Stimulated activated CD8-positive, alpha-beta memory T cell treated with anti-CD3 and anti-CD28 coated beads, Interleukin-7, amount 100 ng/mL, for 4 hours (primary cell): ENCODE results near the gene ADGRB3.
"Not testable (repeated sequence)": the region's sequence is repeated elsewhere in the genome, so short reads cannot be mapped to it uniquely, and the experiment has no call there.

Experiments used
- DNase-seq, 2 donors: peaks; one replicate each; pipeline ENCODE4 v3.0.0-alpha.2; 2020; ENCODE audit warnings: low read depth in 2 of 2

Gene ADGRB3

DNA sequence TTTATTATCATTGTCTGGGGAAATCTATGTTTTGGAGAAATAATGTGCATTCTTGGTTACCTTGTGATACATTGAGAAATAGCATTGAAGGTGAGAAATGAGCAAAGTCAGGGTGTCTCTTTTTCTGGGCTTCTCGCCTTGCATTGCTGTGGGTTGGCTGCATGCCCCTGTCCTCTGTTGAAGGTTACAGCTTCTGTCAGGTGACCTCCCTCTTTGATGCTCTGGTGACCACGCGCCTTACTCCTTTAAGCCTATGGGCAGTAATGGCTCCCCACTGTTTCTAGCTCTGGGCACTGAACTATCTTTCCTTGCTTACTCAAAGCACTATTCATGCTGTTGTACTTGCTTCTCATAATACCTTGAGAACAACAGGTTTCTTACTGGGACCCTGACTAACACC is 14.6 kb downstream of the ADGRB3 start:
- no peak for DNase-seq

DNA sequence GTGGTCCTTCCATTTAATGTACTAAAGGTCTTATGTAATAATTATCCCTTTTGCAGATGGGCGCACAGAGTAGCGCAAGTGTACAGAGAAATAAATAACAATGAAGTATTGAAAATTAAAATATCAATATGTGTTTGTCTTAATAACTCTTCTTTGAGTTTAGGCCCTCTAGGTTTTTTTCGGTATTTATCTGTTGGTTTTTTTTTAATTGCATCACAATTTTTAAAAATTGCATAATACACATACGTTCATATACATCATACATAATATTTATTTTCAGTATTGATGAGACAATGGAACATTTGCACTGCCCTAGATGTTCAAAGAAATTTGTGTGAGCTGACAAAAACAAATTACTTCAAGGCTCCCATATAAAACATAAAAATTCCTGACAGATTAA is 15.1 kb downstream of the ADGRB3 start:
- no peak for DNase-seq

DNA sequence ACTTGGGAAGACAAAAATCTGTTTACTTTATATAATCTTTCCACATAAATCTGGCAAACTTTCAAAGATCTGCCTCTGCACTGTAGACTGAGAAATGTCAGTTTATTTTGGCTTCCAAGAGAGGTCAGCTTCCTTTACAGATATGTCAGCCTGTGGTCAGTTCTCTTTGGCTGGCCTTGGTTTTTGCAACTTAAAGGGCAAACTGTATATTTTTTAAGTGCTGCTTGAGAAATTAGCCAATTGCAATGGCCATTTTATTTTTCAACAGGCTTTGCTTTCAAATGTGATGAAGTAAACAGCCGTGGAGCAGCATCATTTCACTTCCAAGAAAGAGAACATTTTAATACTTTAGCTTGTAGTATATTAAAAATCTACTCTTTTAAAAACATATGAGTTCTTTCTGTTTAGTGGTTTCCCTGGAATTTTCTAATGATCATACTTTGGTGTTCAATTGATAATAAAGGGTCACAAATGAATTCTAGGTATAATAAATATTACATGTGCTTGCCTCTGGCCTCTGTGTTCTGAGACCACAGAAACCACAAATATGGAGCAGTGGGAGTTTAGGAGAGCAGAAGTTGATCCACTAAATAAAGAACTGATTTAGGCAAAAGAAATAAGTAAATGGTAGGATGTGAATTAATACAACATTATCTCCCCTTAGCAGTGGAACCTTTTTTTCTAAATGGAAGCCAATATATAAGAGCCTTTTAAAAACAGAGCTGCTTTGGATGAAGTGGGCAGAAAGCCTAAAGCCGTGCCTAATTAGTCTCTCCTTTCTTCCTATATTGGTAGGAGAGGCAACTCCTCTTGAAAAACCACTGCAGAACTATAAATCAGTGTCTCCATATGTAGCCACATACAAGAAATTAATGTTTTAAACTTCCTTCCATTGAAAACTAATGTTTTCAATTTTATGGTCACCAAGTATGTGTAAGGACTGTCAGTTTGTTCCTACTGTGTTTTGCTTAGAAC is 16.2 kb downstream of the ADGRB3 start:
- DNase-seq: no peak

DNA sequence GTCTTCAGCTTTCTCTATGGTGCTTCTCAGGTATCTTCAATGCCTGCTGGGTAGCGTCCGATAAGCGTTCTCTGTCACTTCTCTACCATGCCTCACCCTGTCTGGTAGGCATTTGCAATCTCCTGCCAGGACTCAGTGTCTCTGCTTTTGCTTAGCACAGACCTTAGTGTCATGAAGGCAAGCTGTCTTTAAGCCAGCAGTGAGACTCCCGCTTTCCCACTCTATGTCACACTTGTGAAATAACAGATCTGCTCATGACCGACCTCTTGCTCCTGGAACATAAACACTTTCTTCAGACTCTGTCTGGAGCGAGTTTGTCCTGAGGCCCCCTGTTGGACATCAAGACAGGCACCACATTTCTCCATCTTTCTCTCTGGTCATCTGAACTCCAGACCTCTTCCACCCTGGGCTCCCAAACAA is 17.0 kb downstream of the ADGRB3 start:
- no peak for DNase-seq

DNA sequence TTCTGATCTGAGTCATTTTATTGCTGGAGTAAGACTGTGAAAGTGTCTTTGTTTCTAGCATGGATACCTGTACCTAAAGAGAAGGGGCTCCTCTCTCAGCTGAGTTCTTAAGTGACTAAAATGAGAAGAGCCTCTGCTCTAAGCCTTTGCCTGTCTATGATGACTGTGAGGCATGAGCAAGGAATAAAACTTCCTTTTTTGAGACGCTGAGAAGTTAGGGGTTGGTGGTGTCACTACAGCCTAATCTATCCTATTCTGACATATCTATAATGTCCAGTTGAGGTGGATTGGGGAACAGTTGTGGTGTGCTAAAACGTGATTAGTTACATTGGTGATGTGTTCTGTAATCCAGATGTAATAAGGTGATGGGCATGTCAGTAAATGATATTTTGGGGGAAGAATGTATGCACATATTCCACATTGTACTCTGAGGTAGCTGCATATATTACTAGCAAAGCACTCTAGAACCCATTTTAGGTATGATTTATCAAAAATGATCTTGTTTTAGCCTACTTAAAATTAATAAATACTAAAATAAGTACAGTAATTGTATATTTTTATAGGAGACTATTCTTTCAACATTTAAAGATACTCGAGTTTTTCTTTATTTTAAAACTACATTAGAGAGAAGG is 18.1 kb downstream of the ADGRB3 start:
- DNase-seq: no peak

DNA sequence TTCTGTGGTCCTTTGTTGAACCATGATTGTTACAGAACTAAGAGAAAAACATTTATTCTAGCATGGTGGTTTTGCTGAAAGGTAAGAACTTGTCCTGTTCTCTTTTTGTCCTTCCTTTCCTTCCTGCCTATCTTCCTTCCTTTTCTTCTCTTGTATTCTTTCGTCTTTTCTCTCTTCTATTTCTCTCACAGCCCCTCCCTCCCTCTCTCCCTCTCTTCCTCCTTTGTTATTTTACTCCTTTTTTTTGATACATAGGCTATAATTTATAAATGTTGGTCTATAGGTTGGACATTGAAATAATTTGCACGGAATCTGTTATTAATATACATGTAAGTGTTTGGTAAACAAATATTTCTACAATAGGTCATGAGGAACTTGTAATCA is 18.6 kb downstream of the ADGRB3 start:
- no peak for DNase-seq

DNA sequence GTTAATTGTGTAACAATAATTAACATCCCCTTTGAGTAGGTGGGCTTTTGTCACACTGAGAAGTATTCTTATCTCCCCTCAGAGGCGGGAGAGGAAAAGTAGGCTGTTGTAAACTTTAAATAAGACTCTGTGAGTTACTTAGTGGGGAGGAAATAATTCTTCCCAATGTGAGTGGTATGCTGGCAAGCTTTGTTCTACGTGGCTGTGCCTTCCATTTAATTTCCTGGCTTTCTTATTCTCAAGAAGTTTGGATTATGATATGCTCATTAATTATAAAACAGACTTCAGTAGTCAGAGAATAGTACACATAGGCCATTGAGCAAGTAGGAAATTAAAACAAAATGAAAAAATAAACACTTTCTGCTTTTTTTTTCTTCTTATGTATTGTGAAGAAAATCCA is 19.1 kb downstream of the ADGRB3 start:
- no peak for DNase-seq

DNA sequence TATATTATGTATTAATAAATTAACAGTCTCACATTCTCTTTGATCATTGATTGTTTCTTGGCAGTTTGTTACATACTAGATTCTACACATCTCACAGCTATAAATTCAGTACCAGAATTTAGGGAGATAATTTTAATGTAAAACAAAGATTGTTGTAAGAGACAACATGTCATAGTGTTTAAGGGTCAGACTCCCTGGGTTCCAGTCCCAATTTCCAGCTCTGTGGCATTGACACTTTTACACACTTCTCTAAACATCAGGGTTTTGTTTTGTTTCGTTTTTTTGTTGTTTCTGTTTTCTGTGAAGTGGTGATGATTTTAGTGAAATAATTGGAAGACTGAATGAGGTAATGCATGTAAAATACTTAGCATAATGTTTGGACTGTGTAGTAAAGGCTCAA is 19.9 kb downstream of the ADGRB3 start:
- DNase-seq: no peak

DNA sequence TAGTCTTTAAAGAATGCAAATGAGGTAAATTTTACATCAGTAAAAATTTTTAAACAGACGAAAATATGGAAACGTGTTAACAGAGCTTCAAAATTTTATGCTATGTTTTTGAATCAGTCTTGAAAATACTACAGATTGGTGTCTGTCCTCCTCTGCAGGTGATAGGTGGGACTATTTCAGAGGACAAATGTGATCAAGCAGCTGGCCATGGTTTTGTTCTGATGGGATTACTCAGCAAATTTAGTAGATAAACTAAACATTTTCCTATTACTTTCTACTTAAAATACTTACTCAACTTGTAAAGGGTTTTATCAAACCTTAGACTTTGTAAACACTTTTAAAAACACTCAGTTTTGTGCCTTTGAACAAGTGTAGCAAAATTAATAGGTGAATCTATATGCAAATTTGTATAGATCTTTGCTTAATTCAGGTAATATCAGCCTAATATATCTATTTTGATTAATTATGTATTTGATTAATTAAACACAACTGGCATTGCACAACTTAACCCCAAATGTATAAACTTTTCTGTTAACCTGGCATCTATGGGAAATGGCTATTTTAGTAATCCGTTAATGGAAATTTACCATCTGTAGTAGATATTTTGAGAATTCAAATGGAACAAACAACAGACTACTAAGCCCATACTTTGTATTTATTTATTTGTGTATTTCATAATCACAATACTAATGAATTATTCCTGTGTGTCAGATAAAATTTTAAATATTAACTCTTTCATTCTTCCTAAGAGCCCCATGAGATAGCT is 22.5 kb downstream of the ADGRB3 start:
- no peak for DNase-seq

DNA sequence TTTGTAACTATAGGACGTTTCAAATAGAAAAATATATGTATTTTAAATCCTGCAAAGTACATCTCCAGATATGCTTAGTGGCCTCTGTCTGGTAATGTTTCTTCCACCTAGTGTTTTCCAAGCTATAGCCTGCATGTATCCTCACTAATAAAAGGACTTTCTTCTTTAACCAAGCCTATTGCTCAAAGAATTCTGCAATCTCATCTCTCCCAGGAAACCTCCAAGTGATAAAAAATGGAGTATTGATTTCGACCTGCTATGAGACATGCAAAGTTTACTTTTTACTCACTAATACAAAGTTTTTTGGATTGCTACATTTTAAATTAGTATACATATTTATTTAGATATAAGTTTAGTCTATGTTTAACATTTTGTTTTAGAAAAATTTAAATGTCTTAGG is 23.3 kb downstream of the ADGRB3 start:
- no peak for DNase-seq

DNA sequence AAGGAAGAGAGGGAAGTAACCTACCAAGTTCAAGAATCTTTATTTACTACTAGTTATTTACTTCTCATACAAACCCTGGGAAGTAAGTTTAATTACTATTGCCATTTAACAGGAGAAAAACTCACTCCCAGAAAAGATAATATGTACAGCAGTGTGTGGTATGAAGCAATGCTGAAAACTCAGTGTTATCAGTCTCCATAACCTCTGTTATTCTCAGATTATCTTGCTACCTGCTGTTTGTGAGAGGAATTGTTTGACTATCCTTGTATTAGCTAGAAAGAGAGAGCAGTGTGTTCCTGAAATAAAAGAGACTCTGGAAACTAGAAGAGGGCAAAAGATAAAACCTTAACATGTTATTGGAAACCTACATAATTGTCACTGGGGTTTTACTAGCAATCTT is 38.2 kb downstream of the ADGRB3 start:
- DNase-seq: no peak

DNA sequence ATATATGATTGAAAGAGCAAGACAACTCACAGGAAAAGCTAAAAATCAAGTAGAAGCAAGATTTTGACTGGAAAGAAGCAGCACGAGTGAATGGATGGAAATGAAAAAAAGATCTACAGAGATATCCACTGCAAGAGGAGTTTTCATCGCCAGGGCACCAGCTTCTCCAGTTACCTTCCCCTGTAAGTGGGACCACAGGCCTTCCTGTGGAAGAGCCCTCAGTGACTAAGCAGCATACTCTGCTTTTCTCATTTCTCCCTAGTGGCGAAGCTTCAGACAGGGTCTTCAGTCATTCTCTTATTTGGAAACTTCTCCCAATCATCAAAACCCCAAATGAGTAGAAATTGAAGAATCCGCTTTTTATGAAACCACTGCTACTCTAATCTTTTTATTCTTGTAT is 40.5 kb downstream of the ADGRB3 start:
- no peak for DNase-seq

DNA sequence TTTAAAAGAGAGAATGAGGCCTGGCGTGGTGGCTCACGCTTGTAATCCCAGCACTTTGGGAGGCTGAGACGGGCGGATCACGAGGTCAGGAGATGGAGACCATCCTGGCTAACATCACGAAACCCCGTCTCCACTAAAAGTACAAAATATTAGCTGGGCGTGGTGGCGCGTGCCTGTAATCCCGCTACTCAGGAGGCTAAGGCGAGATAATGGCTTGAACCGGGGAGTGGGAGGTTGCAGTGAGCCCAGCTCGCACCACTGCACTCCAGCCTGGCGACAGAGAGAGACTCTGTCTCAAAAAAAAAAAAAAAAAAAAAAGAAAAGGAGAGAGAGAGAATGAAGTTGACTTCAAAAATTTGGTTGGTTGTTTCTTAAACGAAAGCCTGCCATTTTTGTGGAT is 41.0 kb downstream of the ADGRB3 start:
- not testable (repeated sequence) for DNase-seq

DNA sequence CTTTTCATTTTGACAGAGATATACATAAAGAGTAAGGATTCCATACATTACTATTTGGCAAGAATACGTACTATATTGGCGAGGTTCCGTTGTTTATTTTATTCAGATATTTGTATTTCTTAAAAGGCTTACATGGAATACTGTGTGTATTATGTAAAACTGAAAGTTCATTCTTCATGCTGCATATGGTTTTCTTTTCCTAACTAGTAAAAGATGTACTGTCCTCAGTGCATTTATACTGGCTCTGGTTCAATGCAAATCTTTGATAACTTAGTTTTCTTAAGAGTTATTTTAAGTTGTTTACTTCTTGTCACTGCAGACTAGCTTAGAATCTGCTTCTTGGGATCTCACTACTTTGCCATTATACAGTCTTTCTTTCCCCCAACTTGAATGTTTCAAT is 42.0 kb downstream of the ADGRB3 start:
- DNase-seq: no peak

DNA sequence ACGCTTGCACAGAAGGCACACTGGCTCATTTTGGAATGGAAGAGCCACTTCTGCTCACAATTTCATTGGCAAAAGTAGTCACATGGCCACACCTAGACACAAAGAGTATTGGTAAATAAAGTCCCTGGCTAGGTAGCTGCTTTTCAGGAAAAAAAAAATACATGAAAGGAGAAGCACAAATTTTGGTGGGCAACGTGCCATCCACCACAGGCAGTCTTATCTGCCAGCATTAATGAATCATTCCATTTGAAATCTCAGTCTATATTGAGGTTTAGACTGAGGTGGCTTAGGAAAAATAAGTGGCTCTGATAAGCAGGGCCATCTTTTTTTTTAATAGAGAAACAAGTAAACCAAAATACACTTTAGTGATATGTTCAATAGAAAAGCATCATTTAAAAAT is 44.3 kb downstream of the ADGRB3 start:
- DNase-seq: no peak

DNA sequence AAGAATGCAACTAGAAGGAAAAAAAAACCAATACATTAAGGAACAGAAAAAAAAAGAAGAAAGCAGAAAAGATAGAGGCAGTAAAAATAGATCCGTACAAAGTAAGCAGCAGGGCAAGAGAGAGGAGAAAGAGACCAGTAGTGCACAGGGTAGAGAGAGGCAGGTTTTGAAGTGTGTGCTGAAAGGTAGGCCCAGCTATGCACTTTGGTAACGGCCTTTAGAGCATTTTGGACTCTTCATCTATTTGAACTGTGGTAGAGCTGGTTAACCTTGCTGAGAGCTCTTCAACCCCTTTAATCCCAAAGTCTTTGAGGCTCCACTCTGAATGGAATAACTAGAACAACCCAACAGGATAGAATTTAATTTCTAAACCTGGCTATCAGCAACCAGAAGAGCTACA is 45.2 kb downstream of the ADGRB3 start:
- DNase-seq: no peak

DNA sequence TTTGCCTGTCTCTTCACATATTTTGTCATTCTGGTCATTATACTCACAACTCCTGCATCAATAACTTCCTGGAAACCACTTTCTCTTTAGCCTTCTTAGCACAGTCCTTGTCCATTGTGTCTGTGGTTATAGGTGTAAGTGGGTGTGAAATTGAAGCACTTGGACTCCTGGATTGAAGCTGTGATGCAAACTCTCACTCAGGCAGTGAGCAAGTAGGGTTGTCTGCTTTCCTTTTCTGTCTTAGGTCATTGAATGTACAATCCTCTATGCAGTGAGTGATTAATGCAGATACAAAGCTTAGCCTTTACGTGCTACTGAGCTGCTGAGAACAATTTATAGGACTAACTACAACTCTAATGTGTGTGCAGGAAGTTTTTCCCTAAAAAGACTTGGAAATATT is 54.8 kb downstream of the ADGRB3 start:
- DNase-seq: no peak

DNA sequence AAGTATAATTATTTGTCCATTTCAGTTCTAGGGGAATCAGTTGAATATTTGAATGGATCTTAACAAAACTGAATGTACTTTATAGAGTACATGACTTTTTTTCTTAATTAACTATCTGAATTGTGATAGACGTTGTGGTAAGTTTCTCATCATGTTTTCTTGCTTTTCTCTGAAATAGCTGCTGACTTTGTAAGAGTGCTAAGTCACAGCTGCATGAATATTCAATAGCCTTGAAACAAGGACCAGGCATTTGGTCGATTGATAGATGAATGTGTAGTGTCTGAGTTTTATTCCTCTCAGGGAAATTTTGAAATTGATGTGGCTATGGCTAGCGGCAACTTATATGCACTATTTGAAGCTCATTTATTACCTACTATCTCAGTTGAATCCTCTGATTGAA is 56.0 kb downstream of the ADGRB3 start:
- no peak for DNase-seq

DNA sequence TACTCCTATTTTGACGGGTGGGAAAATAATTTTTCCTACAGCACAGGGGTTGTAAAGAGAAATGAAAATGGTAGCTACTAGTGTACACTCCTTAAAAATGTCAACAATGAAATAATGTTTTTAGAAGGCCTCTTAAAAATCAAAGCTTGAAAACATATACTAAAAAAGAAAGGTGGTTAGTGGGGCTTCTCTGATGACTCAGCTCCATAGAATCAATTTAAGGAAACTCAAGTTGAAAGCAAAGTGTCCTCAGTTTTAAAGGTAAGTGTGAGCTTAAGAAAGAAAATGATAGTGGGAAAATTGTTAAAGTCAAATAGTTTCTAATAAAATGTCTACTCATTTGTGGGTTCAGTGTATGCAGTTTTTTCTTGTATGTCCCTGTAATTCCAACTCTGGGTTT is 58.2 kb downstream of the ADGRB3 start:
- no peak for DNase-seq

DNA sequence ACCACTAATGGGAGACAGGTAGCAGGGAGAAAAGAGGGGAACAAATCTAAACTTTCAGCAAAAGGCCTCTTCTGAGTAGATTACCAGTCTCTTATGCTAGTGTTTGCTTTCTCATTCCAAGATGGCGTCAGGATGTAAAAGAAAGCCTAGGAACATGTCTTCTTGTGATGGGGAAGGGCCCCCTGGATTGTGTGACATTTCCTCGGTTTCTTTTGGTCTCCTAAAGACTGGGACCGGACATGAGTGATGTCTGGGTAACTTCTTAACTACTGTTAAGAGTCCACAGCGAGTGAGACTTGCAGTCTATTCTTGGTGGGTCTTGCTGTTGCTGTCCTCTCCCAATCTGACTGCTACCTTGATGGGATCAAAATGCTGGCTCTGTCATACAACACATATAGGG is 60.3 kb downstream of the ADGRB3 start:
- DNase-seq: no peak

DNA sequence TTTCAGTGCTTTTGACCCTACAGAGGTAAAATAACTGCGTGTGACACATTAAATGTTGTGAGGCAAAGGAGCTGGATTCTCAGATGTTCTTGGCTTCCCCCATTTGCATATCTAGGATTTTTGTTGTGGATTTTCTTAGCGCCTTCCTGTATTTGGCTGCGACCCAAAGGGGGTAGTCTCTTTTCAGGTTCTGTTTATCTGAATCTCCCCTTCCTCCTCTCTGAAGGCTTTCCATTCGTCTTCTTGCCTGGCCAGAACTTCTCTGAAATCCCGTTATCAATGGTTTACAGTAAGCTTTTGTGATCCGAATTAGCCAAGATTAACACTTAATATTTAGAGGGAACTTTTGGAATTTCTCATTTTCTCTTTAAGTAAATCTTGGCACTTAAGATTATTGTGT is 60.8 kb downstream of the ADGRB3 start:
- DNase-seq: no peak

DNA sequence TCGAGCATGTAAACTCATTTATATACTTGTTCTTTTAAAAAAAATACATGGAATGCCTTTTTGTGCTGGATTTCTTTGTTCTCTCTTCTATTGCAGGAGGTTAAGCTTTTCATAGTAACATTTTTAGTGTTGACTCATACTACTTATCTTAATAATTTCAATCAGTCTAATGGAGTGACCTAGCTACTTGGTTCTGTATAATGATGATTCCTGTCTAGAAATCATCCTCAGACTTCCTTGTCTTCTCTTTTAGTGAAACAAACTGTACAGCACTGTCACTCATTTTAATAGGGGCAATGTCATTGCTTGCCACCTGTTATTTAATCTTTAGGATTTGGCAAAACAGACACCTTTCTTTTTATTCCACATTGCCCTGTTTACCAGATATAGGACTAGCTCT is 62.3 kb downstream of the ADGRB3 start:
- DNase-seq: no peak

DNA sequence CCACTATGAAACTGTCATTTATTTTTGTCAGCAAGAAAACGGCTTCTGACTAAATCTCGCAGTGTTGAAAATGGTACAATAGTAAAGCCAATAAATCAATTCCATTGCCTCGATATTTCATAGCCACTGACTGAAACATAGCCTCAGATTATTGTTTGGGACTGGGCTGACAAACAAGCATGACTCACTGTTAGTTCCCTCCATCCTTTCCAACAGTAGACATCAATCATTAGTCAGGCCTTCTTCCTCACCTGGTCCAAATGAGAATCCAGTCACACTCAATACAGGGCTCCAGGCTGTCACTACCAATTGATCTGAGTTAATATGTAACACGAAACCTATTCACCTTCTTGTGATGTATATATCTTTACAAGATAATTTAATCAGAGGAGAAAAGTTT is 66.1 kb downstream of the ADGRB3 start:
- DNase-seq: no peak
